AG10803 (cell line): ENCODE measurements around the gene YIPF4.
"Not testable (repeated sequence)": the region's sequence is repeated elsewhere in the genome, so short reads cannot be mapped to it uniquely, and the experiment has no call there.

Source experiments
- DNase-seq: peaks from one replicate; pipeline ENCODE4 v3.0.0; 2010; ENCODE audit warnings: low read depth
- H3K4me3 ChIP-seq: 2 replicates; pipeline ENCODE4 v1.5.1; 2011; ENCODE audit warnings: mild to moderate bottlenecking, low read length, control low read depth
- TF ChIP-seq, protein P1 (sequence below): conservative IDR thresholded peaks from 2 replicates; pipeline ENCODE4 v1.5.1; 2011; ENCODE audit warnings: mild to moderate bottlenecking, low read length, control low read depth, inconsistent platforms

The YIPF4 gene

DNA sequence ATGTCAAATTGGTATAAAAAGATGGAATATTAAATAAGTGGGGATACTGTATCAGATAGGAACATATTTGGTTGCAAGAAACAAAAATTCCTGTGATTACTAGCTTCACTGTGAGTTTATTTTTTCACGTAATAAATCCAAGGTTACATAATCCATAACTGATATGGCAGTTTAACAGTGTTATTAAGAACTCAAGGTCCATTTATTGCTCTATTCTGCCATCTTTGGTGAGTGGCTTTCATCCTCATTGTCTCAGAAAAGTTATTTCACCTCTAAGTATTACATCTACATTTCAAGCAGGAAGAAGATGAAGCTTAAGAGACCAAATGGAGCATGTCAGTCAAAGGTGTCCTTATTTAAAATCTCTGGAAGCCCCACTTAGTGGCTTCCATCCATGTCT is 37.2 kb downstream of the YIPF4 start:
- no peak overlapping the region for H3K4me3 ChIP-seq
- TF ChIP-seq, protein P1, sequence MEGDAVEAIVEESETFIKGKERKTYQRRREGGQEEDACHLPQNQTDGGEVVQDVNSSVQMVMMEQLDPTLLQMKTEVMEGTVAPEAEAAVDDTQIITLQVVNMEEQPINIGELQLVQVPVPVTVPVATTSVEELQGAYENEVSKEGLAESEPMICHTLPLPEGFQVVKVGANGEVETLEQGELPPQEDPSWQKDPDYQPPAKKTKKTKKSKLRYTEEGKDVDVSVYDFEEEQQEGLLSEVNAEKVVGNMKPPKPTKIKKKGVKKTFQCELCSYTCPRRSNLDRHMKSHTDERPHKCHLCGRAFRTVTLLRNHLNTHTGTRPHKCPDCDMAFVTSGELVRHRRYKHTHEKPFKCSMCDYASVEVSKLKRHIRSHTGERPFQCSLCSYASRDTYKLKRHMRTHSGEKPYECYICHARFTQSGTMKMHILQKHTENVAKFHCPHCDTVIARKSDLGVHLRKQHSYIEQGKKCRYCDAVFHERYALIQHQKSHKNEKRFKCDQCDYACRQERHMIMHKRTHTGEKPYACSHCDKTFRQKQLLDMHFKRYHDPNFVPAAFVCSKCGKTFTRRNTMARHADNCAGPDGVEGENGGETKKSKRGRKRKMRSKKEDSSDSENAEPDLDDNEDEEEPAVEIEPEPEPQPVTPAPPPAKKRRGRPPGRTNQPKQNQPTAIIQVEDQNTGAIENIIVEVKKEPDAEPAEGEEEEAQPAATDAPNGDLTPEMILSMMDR, result no peak
- DNase-seq, result no peak

DNA sequence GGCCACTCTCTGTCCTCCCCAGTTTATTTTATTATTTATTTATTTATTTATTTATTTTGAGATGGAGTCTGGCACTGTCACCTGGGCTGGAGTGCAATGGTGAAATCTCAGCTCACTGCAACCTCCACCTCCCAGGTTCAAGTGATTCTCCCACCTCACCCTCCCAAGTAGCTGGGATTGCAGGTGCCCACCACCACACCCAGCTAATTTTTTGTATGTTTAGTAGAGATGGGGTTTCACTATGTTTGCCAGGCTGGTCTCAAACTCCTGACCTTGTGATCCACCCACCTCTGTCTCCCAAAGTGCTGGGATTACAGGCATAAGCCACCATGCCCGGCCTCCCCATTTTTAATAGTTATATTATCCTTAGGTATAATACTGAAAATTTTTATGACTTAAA is 51.0 kb downstream of the YIPF4 start:
- DNase-seq, H3K4me3 ChIP-seq: not testable (repeated sequence)

DNA sequence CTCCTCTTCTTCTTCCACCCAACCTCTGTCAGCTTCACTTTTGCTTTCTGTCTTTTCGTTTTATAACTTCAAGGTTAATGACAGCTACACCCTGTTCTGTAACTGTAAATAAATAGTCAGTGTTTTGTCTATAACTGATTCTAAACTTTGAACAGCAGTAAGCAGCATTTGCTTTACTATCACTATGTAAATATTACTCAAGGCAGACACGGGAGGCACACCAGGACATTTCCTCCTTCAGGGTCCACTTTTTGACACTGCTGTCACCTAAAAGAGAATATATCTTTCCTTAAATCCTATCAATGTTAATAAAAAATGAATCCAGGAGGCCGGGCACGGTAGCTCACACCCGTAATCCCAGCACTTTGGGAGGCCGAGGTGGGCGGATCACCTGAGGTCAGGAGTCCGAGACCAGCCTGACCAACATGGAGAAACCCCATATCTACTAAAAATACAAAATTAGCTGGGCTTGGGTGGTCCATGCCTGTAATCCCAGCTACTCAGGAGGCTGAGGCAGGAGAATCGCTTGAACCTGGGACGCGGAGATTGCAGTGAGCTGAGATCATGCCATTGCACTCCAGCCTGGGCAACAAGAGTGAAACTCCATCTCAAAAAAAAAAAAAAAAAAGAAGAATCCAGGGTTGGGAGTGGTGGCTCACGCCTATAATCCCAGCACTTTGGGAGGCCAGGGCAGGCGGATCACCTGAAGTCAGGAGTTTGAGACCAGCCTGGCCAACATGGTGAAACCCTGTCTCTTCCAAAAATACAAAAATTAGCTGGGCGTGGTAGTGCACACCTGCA is 51.7 kb downstream of the YIPF4 start:
- not testable (repeated sequence) for DNase-seq, H3K4me3 ChIP-seq

DNA sequence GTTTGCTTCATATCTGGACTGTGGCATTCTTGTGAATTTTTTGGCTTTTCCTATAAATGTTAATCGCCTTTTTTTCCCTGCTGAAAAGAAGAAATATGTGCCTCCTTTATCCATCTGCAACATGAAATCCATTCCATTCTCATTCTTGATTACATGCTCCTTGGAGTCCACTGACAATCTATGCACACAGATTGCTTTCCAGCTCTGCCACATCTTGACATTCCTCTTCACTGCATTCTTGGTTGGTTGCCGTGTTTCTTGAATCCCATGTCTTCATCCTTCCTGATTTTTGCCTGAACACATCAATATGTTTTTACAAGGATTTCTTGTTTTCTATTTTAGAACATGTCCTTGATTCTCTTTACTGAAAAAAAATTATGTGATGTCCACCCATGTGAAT is 52.4 kb downstream of the YIPF4 start:
- DNase-seq, result peak; percentile 91
- TF ChIP-seq, protein P1, result no peak
- H3K4me3 ChIP-seq, result no peak overlapping the region

DNA sequence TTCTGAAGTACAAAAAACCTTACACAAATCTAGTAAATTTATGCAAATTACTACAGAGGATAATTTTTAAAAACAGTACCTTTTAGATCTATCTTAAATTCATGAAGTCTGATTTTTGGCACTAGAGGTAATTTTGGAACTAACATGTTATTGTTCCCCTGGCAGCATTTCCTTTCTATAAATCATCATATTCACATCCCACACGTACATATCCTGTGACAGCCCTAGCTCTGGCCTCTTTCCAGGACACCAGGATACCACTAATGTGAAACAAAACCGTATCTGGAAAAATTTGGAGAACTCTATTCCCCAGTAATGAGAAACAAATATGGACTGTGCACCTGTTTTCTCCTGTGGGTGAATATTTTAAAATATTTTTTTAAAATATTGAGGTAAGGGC is 65.1 kb downstream of the YIPF4 start:
- TF ChIP-seq, protein P1, result no peak
- DNase-seq, result no peak
- no peak overlapping the region for H3K4me3 ChIP-seq

DNA sequence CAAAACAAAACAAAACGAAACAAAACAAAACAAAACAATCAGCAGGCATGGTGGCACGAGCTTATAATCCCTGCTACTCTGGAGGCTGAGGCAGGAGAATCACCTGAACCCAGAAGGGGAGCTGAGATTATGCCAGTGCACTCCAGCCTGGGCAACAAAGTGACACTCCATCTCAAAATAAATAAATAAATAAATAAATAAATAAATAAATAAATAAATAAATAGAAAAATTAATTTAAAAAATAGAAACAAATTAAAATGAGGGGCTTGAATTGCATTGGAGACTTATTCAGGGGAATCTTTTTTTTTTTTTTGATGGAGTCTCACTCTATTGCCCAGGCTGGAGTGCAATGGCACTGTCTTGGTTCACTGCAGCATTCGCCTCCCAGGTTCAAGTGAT is 73.1 kb downstream of the YIPF4 start:
- not testable (repeated sequence) for H3K4me3 ChIP-seq, DNase-seq

DNA sequence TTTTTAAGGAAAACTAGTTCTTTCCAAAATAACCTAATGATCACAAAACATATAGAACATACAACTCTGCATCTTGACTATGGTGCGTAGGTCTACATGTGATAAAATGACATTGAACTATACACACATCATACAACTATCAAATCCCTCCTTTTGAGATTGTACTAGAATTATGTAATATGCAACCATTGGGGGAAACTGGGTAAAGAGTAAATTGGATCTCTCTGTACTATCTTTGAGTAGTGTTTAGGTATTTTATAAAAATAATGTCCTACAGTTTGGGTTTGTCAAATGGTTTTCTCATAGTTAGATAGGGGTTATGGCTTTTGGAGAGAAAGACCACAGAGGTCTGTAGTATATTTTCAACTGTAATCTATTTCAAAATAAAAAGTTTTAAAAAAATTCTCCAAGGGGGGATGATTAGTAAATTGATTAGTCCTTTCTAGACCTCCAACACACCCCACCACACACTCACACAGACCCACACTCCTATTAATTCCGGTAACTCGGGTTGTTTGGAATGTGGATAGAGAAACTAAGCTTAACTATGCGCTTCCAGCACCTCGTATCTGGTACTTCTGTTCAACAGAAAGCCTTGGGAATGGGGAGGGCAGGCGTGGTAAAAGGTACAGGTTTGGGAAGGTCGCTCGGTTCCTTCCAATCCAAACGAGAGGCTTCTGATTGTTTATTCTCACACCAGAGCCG is 78.4 kb downstream of the YIPF4 start:
- H3K4me3 ChIP-seq, result peak overlapping the region; percentile 95
- TF ChIP-seq, protein P1, result no peak
- no peak for DNase-seq

DNA sequence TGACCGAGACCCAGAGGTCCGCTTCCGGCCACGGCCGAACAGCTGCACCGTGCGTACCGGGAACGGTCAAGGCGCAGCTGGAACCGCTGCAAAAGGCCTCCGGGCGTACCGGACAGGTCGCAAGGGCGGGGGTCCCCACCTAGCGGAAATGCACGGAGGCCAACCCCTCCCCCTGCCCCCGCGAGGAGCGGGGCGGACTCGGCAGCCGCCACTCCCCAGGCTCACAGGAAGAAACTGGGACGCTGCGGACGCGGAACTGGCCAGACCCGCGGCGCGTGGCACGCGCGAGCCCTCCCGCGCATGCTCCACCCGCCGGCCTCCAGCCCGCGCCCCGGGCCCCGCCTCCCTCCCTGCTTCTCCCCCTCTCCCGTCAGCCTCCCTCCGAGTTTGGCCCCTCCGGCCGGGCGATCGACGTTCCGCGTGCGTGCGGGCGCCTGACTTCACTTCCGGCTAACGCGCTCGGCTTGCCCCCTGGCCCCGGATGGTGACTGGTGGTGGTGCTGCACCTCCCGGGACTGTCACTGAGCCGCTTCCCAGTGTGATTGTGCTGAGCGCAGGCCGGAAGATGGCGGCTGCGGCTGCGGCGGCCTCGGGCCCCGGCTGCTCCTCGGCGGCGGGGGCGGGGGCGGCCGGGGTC is 79.1 kb downstream of the YIPF4 start, which contains the start of gene BIRC6:
Gene BIRC6, plus strand, starts transcription at position 343 of the 637 bp plus-strand sequence. Its CDS starts 139 bp downstream, at position 482.
- TF ChIP-seq, protein P1, result no peak
- H3K4me3 ChIP-seq, result peak within 1 kb of the TSS; percentile 95
- peak; percentile 97 for DNase-seq
